WTC11 (cell line): ENCODE results near the gene KLHL20. TPM values are rescaled to one million over a fixed set of nuclear protein-coding genes. Genes with fewer than 3 reads are reported as not detected.
"Not testable (repeated sequence)": the region's sequence is repeated elsewhere in the genome, so short reads cannot be mapped to it uniquely, and the experiment has no call there.

Source experiments
- ATAC-seq: fragments of 200-7000 bp; cut with Tn5 transposase; 2 replicates; pipeline ENCODE4 v1.10.0; 2021; ENCODE audit warnings: mild to moderate bottlenecking, moderate library complexity
- CTCF ChIA-PET: fragments of 300-600 bp; sonication (Branson Sonifier 250); formaldehyde crosslinking; loops from one replicate; lab custom pipeline; 2021; ENCODE audit warnings: antibody characterized with exemption; lab: Charles Lee
- POLR2A ChIA-PET: fragments of 350-600 bp; sonication (Branson Sonifier 250); formaldehyde crosslinking; loops from one replicate; lab custom pipeline; 2021; ENCODE audit warnings: antibody characterized with exemption; lab: Charles Lee
- DNase-seq: peaks from one replicate; pipeline ENCODE4 v3.0.0; 2021; ENCODE audit warnings: low spot score
- H3K27ac Mint-ChIP-seq: 2 replicates; pipeline ENCODE4 v1.8.0; 2021; ENCODE audit warnings: mixed read lengths
- H3K27me3 Mint-ChIP-seq: 2 replicates; pipeline ENCODE4 v1.8.0; 2021; ENCODE audit warnings: low read depth, mild to moderate bottlenecking, moderate library complexity, mixed read lengths
- H3K36me3 Mint-ChIP-seq: 2 replicates; pipeline ENCODE4 v1.8.0; 2021; ENCODE audit warnings: mixed read lengths
- H3K4me1 Mint-ChIP-seq: 2 replicates; pipeline ENCODE4 v1.8.0; 2022; ENCODE audit warnings: mixed read lengths
- H3K4me3 Mint-ChIP-seq: 2 replicates; pipeline ENCODE4 v1.8.0; 2021; ENCODE audit warnings: mild to moderate bottlenecking, moderate library complexity, mixed read lengths
- H3K9me3 Mint-ChIP-seq: 2 replicates; pipeline ENCODE4 v1.8.0; 2021; ENCODE audit warnings: mixed read lengths
- CREM ChIP-seq: sonication (generic); formaldehyde crosslinking; IDR thresholded peaks from 2 replicates; pipeline ENCODE4 v1.8.1; 2022; ENCODE audit warnings: mild to moderate bottlenecking, missing genetic modification reagents, moderate library complexity
- EMX1 ChIP-seq: fragments of 250-450 bp; sonication (Bioruptor Pico); IDR thresholded peaks from 2 replicates; pipeline ENCODE4 v1.8.0; 2021; ENCODE audit warnings: mild to moderate bottlenecking
- GABPB1 ChIP-seq: sonication (generic); formaldehyde crosslinking; IDR thresholded peaks from 2 replicates; pipeline ENCODE4 v1.8.1; 2023; ENCODE audit warnings: mild to moderate bottlenecking, missing genetic modification reagents
- KAT7 ChIP-seq: sonication (generic); formaldehyde crosslinking; IDR thresholded peaks from 2 replicates; pipeline ENCODE4 v1.8.1; 2023; ENCODE audit warnings: missing genetic modification reagents, mild to moderate bottlenecking, borderline replicate concordance
- MXD4 ChIP-seq: fragments of 250-450 bp; sonication (Bioruptor Pico); IDR thresholded peaks from 2 replicates; pipeline ENCODE4 v1.8.0; 2021; ENCODE audit warnings: mild to moderate bottlenecking, moderate library complexity, borderline replicate concordance
- NR3C1 ChIP-seq: sonication (generic); formaldehyde crosslinking; conservative IDR thresholded peaks from 2 replicates; pipeline ENCODE4 v1.8.1; 2023; ENCODE audit warnings: low read depth, mild to moderate bottlenecking, missing genetic modification reagents
- SMAD4 ChIP-seq: sonication (generic); formaldehyde crosslinking; IDR thresholded peaks from 2 replicates; pipeline ENCODE4 v1.8.0; 2022; ENCODE audit warnings: mild to moderate bottlenecking, missing genetic modification reagents
- total RNA-seq: library from RNA; stranded (reverse); gene quantifications from 3 replicates; pipeline ENCODE4 v1.2.3, GENCODE V29; 2021
- TF ChIP-seq, protein P1 (sequence below): sonication (generic); formaldehyde crosslinking; IDR thresholded peaks from 2 replicates; pipeline ENCODE4 v1.8.1; 2022; ENCODE audit warnings: low read depth, mild to moderate bottlenecking, moderate library complexity, missing genetic modification reagents, borderline replicate concordance
- TF ChIP-seq, protein P2 (sequence below): sonication (generic); formaldehyde crosslinking; IDR thresholded peaks from 2 replicates; pipeline ENCODE4 v1.8.1; 2022; ENCODE audit warnings: missing genetic modification reagents, borderline replicate concordance
- TF ChIP-seq, protein P3 (sequence below): sonication (generic); formaldehyde crosslinking; IDR thresholded peaks from 2 replicates; pipeline ENCODE4 v1.8.1; 2023; ENCODE audit warnings: mild to moderate bottlenecking, missing genetic modification reagents
- TF ChIP-seq, protein P4 (sequence below): sonication (generic); formaldehyde crosslinking; IDR thresholded peaks from 2 replicates; pipeline ENCODE4 v1.8.1; 2022; ENCODE audit warnings: mild to moderate bottlenecking, moderate library complexity, missing genetic modification reagents
- TF ChIP-seq, protein P5 (sequence below): fragments of 250-450 bp; sonication (Bioruptor Pico); IDR thresholded peaks from 2 replicates; pipeline ENCODE4 v1.9.0; 2021; ENCODE audit warnings: mild to moderate bottlenecking, borderline replicate concordance
- TF ChIP-seq, protein P6 (sequence below): sonication (generic); formaldehyde crosslinking; IDR thresholded peaks from 2 replicates; pipeline ENCODE4 v1.8.0; 2022; ENCODE audit warnings: missing genetic modification reagents

The KLHL20 gene
- total RNA-seq, 1 experiment from 2014 or later: 12.5 TPM

DNA sequence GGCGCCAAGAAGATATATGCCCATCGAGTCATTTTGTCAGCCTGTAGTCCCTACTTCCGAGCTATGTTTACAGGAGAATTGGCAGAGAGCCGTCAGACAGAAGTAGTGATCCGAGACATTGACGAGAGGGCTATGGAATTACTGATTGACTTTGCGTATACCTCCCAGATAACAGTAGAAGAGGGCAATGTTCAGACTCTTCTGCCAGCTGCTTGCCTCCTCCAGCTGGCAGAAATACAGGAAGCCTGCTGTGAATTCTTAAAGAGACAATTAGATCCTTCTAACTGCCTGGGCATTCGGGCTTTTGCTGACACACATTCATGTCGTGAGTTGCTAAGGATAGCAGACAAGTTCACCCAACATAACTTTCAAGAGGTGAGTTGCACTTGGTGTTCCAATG lies 19.1 kb downstream of the KLHL20 start (continued):
- TF ChIP-seq, protein P1, sequence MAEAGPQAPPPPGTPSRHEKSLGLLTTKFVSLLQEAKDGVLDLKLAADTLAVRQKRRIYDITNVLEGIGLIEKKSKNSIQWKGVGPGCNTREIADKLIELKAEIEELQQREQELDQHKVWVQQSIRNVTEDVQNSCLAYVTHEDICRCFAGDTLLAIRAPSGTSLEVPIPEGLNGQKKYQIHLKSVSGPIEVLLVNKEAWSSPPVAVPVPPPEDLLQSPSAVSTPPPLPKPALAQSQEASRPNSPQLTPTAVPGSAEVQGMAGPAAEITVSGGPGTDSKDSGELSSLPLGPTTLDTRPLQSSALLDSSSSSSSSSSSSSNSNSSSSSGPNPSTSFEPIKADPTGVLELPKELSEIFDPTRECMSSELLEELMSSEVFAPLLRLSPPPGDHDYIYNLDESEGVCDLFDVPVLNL (CRISPR knock-in tag): no peak
- TF ChIP-seq, protein P2, sequence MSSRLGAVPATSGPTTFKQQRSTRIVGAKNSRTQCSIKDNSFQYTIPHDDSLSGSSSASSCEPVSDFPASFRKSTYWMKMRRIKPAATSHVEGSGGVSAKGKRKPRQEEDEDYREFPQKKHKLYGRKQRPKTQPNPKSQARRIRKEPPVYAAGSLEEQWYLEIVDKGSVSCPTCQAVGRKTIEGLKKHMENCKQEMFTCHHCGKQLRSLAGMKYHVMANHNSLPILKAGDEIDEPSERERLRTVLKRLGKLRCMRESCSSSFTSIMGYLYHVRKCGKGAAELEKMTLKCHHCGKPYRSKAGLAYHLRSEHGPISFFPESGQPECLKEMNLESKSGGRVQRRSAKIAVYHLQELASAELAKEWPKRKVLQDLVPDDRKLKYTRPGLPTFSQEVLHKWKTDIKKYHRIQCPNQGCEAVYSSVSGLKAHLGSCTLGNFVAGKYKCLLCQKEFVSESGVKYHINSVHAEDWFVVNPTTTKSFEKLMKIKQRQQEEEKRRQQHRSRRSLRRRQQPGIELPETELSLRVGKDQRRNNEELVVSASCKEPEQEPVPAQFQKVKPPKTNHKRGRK (CRISPR knock-in tag): no peak
- TF ChIP-seq MXD4 (no peak), SMAD4 (CRISPR knock-in tag) (no peak), CREM (no peak), GABPB1 (CRISPR knock-in tag) (no peak)
- TF ChIP-seq, protein P3, sequence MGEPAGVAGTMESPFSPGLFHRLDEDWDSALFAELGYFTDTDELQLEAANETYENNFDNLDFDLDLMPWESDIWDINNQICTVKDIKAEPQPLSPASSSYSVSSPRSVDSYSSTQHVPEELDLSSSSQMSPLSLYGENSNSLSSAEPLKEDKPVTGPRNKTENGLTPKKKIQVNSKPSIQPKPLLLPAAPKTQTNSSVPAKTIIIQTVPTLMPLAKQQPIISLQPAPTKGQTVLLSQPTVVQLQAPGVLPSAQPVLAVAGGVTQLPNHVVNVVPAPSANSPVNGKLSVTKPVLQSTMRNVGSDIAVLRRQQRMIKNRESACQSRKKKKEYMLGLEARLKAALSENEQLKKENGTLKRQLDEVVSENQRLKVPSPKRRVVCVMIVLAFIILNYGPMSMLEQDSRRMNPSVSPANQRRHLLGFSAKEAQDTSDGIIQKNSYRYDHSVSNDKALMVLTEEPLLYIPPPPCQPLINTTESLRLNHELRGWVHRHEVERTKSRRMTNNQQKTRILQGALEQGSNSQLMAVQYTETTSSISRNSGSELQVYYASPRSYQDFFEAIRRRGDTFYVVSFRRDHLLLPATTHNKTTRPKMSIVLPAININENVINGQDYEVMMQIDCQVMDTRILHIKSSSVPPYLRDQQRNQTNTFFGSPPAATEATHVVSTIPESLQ: no peak

DNA sequence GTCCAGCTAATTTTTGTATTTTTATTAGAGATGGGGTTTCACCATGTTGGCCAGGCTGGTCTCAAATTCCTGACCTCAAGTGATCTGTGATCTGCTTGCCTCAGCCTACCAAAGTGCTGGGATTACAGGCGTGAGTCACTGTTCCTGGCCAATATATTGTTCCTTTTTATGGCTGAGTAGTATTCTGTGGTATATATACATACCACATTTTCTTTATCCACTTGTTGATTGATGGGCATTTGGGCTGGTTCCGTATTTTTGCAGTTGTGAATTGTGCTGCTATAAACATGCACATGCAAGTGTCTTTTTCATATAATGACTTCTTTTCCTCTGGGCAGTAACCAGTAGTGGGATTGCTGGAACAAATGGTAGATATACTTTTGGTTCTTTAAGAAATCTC lies 21.3 kb downstream of the KLHL20 start:
- H3K36me3 Mint-ChIP-seq: peaks cover 18% of the 10 kb centered on the region
- DNase-seq, ATAC-seq, H3K27ac Mint-ChIP-seq, H3K4me1 Mint-ChIP-seq, H3K27me3 Mint-ChIP-seq, POLR2A ChIA-PET, H3K4me3 Mint-ChIP-seq, CTCF ChIA-PET, H3K9me3 Mint-ChIP-seq: not testable (repeated sequence)

DNA sequence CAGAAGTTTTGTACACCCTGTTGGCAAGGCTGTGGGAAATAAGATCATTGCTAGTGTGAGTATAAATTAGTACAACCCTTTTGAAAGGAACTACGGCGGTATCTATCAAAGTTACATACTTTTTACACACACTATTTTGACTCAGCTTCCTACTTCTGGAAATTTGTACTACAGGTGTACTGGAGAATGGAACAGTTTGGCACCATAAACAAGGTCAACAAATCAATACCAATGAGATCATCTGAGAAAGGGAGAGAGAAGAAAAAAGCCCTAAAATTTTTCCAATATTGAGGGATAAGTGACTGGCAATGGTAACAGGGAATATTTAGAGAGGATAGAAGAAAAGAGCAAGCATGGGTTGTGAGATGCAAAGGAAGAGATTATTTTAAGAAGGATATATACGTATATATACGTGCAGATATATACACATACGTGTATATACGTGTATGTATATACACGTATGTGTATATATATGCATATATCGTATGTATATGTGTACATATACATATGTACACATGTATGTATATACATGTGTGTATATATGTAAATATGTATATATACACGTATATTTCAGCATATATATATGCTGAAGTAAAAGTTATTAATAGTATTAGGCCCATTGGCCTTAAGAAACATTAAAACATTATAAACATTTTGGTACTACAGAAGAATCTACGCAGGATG lies 27.6 kb downstream of the KLHL20 start:
- H3K36me3 Mint-ChIP-seq: no peaks in the 10 kb centered on the region
- no peak for DNase-seq
- H3K27ac Mint-ChIP-seq: no peak overlapping the region
- no peak for ATAC-seq
- no peaks in the 10 kb centered on the region for H3K27me3 Mint-ChIP-seq
- POLR2A ChIA-PET: no interaction called here
- no peak overlapping the region for H3K4me3 Mint-ChIP-seq
- CTCF ChIA-PET: no interaction called here
- H3K4me1 Mint-ChIP-seq: no peaks in the 10 kb centered on the region
- H3K9me3 Mint-ChIP-seq: peaks cover 4% of the 10 kb centered on the region; the same call in 1 of the 2 replicates
- TF ChIP-seq EMX1 (CRISPR knock-in tag): no peak
- TF ChIP-seq NR3C1 (CRISPR knock-in tag): no peak
- TF ChIP-seq, protein P4, sequence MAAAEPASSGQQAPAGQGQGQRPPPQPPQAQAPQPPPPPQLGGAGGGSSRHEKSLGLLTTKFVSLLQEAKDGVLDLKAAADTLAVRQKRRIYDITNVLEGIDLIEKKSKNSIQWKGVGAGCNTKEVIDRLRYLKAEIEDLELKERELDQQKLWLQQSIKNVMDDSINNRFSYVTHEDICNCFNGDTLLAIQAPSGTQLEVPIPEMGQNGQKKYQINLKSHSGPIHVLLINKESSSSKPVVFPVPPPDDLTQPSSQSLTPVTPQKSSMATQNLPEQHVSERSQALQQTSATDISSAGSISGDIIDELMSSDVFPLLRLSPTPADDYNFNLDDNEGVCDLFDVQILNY: no peak
- TF ChIP-seq, protein P5, sequence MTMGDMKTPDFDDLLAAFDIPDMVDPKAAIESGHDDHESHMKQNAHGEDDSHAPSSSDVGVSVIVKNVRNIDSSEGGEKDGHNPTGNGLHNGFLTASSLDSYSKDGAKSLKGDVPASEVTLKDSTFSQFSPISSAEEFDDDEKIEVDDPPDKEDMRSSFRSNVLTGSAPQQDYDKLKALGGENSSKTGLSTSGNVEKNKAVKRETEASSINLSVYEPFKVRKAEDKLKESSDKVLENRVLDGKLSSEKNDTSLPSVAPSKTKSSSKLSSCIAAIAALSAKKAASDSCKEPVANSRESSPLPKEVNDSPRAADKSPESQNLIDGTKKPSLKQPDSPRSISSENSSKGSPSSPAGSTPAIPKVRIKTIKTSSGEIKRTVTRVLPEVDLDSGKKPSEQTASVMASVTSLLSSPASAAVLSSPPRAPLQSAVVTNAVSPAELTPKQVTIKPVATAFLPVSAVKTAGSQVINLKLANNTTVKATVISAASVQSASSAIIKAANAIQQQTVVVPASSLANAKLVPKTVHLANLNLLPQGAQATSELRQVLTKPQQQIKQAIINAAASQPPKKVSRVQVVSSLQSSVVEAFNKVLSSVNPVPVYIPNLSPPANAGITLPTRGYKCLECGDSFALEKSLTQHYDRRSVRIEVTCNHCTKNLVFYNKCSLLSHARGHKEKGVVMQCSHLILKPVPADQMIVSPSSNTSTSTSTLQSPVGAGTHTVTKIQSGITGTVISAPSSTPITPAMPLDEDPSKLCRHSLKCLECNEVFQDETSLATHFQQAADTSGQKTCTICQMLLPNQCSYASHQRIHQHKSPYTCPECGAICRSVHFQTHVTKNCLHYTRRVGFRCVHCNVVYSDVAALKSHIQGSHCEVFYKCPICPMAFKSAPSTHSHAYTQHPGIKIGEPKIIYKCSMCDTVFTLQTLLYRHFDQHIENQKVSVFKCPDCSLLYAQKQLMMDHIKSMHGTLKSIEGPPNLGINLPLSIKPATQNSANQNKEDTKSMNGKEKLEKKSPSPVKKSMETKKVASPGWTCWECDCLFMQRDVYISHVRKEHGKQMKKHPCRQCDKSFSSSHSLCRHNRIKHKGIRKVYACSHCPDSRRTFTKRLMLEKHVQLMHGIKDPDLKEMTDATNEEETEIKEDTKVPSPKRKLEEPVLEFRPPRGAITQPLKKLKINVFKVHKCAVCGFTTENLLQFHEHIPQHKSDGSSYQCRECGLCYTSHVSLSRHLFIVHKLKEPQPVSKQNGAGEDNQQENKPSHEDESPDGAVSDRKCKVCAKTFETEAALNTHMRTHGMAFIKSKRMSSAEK: no peak
- TF ChIP-seq, protein P3: no peak
- no peak for TF ChIP-seq KAT7 (CRISPR knock-in tag)
- TF ChIP-seq, protein P2 (CRISPR knock-in tag): no peak
- TF ChIP-seq, protein P6, sequence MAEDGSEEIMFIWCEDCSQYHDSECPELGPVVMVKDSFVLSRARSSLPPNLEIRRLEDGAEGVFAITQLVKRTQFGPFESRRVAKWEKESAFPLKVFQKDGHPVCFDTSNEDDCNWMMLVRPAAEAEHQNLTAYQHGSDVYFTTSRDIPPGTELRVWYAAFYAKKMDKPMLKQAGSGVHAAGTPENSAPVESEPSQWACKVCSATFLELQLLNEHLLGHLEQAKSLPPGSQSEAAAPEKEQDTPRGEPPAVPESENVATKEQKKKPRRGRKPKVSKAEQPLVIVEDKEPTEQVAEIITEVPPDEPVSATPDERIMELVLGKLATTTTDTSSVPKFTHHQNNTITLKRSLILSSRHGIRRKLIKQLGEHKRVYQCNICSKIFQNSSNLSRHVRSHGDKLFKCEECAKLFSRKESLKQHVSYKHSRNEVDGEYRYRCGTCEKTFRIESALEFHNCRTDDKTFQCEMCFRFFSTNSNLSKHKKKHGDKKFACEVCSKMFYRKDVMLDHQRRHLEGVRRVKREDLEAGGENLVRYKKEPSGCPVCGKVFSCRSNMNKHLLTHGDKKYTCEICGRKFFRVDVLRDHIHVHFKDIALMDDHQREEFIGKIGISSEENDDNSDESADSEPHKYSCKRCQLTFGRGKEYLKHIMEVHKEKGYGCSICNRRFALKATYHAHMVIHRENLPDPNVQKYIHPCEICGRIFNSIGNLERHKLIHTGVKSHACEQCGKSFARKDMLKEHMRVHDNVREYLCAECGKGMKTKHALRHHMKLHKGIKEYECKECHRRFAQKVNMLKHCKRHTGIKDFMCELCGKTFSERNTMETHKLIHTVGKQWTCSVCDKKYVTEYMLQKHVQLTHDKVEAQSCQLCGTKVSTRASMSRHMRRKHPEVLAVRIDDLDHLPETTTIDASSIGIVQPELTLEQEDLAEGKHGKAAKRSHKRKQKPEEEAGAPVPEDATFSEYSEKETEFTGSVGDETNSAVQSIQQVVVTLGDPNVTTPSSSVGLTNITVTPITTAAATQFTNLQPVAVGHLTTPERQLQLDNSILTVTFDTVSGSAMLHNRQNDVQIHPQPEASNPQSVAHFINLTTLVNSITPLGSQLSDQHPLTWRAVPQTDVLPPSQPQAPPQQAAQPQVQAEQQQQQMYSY (CRISPR knock-in tag): no peak
